GM18517 (cell line): ENCODE results near the gene NPAS3.

Experiments used
- ATAC-seq: cut with Tn5 transposase; IDR thresholded peaks from one replicate; pipeline ENCODE4 v1.9.1; 2021; ENCODE audit warnings: mild to moderate bottlenecking, moderate library complexity; ENCODE audit not compliant: unreplicated experiment

NPAS3 gene

DNA sequence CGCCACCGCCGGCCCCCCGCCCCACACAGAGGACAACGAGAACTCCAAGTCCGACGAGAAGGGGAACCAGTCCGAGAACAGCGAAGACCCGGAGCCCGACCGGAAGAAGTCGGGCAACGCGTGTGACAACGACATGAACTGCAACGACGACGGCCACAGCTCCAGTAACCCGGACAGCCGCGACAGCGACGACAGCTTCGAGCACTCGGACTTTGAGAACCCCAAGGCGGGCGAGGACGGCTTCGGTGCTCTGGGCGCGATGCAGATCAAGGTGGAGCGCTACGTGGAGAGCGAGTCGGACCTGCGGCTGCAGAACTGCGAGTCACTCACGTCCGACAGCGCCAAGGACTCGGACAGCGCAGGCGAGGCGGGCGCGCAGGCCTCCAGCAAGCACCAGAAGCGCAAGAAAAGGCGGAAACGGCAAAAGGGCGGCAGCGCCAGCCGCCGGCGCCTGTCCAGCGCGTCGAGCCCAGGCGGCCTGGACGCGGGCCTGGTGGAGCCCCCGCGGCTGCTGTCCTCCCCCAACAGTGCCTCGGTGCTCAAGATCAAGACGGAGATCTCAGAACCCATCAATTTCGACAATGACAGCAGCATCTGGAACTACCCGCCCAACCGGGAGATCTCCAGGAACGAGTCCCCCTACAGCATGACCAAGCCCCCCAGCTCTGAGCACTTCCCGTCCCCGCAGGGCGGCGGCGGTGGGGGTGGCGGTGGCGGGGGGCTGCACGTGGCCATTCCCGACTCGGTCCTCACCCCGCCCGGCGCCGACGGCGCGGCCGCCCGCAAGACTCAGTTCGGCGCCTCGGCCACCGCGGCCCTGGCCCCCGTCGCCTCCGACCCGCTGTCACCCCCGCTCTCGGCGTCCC lies 861.3 kb downstream of the NPAS3 start:
- ATAC-seq: no peak

DNA sequence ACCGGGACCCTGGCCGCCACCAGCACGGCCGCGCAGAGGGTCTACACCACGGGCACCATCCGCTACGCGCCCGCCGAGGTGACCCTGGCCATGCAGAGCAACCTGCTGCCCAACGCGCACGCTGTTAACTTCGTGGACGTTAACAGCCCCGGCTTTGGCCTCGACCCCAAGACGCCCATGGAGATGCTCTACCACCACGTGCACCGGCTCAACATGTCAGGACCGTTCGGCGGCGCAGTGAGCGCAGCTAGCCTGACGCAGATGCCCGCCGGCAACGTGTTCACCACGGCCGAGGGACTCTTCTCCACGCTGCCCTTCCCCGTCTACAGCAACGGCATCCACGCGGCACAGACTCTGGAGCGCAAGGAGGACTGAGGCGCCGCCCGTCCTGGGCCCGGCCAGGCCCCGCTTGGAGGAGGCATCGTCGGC lies 862.1 kb downstream of the NPAS3 start:
- no peak for ATAC-seq

DNA sequence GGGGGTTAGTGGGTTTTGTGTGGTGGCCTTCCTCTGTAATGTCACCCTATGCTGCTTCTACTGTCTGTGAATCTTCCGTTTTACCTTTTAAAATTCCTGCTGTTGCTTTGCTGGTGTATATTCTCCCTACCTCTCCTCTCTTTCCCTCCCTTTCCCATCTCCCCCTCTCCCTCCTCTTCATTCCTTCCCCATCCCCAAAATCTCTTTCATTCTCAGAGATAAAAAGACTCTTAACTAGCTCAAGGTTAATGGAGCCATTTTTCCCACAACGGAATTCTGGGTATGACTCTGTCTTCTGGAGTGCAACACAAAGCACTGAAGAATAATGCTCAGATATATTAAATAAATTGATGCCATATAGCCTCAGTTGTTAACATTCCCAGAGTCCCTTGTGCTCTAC lies 864.1 kb downstream of the NPAS3 start:
- ATAC-seq: no peak

DNA sequence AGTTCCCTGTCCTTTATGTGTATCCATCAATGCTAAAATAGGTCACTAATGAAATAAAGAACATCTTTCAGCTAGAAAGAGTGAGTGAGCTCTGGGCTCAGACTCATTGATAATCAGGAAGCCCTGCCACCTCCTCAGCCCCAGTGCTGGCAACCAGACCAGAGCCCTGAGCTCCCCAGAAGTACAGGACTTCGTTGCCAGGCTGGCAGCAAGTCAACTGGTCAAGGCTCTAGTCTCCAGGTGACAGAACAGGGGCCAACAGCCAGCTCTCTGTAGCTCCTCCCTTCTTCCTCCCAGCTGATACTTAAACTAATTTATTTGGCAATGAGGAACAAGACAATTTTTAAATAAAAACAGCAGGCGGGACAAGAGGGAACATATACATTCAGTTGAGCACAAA lies 866.9 kb downstream of the NPAS3 start:
- ATAC-seq: no peak

DNA sequence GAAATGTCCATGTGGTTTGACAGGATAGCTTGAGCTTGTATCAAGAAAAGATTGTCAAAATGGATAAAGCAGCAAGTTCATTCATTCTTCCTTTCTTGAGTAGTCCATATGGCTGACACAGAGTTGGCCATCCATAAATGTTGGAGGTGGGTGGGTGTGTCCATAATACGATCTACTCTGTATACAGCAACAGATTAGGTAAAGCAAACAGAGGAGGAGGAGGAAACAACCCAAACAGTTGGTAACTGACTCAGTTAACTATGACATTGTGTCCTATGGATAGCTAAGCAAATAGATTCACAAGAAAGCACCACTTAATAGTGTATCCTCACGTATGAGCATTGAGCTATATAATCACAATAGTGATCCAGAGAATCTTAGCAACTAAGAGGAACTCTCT lies 868.2 kb downstream of the NPAS3 start:
- ATAC-seq: no peak

DNA sequence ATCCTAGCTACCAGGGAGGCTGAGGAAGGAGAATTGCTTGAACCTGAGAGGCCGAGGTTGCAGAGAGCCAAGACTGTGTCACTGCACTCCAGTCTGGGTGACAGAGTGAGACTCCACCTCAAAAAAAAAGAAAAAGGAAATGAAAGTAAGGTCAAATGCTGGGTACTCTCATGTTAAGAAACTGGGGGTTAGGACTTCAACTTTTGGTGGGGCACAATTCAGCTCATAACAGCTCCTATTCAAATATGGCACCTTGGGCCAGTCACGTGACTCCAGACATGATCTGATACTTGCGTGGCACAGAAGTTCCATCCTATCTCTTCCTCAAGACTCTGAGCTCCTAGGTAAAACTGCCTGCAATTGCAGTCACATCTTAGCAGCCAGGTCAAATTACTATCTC lies 869.5 kb downstream of the NPAS3 start:
- ATAC-seq: no peak

DNA sequence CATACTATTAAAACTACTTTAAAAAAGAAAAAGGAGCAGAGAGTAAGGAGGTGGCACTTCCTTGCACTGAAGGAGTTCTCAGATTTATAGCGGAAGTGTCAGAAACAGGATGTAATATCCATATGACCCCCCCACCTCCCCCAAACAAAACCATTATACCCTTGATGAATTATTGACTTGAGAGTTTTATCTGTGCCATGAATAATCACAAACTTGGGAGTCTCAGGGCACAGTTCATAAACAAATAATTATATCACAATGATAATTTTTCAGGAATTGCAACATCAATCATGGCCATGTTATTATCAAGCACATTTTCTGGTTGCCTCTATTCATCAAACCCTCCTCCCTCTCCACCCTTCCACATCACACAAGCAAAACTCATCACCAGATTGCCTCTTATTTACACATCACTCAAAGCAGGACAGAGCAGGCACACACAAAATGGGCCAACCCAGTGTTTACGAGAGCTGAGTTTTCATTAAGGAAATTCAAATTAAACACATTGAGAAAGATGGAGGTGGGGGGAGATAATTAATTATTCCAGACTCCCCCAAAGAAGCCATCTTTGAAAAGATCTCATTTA lies 870.8 kb downstream of the NPAS3 start:
- ATAC-seq: no peak

DNA sequence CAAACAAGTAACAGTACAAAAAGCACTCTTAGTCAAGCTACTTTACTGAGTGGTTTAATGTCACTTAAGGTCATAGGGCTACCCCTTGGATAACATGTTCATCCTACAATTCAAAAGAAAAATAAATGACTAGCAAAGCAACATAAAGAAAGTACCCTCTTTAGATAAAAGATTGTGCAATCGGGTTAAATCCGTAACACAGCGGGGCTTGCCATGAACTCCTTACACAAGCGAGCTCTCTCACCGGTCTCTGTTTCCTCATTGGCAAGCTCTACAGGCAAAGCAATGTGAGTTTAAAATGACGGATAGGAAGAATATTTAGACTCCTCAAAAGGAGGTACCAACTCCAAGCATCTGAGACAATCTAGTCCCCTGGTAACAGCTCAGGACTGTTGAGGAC lies 871.6 kb downstream of the NPAS3 start:
- no peak for ATAC-seq

DNA sequence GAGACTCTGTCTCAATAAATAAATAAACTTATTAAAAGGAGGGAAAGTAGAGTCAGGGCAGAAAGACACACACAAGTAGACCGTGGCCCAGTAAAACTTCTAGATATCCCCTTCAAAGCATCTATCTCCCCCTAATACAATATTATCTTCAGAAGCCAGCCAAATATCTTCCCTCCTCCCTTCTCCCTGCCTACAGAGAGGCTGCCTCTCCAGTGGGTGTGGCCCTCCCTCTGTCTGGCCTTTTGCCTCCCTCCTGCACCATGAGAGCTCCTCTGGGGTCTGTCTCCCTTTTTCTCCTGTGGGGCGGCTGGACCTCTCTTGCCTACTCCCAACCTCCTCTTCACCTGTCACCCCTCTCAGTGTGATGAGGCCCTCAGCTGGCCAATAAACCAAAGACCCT lies 873.0 kb downstream of the NPAS3 start:
- no peak for ATAC-seq

DNA sequence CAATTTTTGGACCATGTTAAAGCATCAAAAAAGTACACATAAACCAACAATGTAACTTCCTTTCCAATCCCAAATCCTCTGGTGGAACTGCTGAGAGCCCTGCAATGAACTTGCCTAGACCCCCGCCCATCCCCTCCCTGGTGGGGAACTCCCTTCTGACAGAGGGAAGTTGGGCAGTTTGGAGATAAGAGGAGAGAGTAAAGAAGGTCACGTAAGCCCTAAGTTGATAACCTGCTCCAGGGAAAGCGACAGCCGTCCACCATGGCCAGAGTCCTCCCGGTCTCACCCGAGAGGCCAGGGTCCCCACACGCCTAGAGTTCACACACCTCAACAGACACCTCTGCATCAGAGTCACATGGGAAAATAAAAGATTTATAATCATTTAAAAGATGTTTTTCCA lies 873.5 kb downstream of the NPAS3 start:
- ATAC-seq: no peak

DNA sequence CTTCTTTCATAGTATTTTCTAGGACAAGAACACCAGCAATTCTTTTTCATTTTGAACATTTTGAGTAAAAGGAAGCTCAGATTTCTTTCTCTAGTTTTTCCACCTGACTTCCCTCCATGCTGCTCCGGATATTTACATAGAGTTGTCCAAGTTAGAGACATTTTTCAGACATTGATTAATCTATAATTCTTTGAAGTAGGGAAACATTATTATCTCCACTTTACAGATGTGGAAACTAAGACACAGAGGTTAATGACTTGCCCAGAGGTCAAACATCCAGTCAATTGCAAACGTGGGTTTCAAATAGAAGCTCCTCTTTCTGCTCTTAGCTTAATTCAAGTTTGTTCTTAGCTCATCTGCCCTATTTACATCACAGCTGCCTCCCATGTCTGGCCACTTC lies 873.9 kb downstream of the NPAS3 start:
- ATAC-seq: no peak

DNA sequence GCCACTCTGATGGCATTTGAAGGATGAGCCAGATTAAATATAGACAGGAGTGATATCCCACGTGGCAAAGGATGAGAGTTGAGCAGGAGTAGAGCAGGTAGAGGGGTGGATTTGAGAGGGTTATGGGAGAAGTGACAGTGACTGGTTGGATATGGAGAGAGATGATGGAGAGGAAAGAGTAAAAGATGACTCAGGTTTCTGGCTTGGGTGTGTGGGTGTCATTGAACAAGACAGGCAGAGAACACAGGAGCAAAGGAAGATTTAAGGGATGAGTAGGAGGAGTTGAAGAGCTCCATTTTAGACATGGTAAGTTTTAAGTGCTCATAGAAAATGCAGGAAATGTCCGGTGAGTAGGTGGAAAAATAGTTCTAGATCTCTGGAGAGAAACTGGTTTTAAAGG lies 875.3 kb downstream of the NPAS3 start:
- no peak for ATAC-seq

DNA sequence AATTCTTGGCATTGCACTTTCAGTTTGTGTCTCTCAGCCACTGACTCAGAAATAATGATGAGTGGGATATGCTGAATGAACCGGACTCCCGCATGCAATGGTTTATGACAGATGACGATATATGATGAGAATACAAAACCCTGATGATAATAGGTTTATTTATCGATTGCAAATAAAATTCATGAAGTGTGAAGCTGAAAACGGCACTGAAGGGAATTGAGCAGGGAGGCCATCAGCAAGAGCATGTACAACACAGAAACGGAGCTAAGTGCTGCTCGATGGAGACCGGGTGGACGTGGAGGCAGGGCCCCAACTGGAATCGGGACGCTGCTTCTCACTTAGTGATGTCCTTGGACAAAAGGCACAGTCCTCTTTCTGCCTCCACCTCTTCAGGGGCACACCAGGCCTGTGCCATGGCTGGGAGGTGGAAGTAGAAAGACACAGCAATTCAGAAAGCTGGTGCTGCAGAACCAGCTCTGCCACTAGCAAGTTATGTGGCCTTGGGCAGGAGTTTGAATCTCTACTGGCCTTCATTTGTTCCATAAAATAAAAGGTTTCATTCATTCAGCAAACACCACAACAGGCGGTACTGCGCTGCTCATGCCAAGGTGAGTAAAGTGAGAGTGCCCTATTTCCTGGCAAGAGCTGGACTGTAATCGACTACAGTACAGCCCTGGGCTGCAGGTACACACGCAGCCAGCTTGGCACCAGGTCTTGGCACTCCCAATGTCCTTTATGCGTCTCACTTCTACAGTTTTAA lies 895.2 kb downstream of the NPAS3 start:
- no peak for ATAC-seq

DNA sequence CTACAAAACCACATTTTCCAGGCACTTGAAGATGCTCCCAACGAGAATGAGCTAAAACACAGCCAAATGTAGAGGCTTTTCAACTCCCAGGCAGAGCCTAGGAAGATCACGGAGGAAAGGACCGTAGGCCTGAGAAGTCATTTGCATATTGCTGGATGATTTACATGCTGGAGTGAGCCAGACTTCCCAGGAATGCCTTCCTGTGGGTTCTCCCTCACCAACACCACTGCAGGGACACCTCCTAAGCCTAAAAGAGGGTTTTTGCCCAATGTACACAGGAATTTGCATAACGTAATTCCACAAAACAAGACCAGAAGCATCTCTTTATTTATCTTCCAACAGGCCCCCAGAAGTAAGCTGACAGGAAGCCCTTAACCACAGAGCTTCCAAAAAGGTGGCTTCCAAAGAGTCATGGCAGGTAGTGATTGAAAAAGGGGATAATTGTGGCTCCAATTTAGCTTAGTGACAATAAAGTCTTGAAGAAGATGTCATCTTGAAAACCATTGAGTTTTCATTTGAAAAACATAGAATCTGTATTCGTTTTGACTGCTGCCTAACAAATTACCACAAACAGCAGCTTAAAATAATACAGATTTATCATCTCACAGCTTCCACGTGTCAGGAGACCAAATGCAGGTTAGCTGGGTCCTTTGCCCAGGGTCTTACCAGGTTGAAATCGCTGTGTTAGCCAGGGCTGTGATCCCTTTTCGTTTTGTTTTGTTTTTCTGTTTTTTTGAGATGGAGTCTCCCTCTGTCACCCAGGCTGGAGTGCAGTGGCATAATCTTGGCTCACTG lies 896.0 kb downstream of the NPAS3 start:
- ATAC-seq: no peak

DNA sequence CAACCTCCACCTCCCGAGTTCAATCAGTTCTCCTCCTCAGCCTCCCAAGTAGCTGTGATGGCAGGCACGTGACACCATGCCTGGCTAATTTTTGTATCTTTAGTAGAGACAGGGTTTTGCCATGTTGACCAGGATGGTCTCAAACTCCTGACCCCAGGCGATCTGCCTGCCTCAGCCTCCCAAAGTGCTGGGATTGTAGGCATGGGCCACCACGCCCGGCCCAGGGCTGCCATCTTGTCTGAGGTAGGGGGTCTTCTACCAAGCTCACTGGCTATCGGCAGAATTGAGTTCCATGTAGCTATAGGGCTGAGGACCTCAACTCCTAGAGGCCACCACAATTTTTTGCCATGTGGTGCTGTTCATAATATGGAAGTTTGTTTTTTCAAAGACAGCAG lies 896.6 kb downstream of the NPAS3 start:
- no peak for ATAC-seq

DNA sequence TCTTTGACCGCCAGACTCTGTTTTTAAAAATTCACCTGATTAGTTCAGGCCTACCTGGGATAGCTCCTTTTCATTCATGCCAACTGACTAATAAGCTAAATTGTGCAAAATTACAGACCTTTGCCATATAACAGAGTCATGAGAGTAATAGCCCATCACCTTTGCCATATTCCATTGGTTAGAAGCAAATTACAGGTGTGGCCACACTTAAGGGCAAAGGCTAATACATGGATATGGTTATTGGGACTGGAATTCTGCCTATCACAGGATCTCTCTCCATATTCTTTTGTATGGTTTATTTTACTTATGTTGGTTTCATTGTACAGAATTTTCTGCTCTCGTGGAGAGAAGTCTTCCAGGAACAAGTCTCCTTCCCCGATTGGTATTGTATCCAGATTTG lies 897.0 kb downstream of the NPAS3 start:
- no peak for ATAC-seq

DNA sequence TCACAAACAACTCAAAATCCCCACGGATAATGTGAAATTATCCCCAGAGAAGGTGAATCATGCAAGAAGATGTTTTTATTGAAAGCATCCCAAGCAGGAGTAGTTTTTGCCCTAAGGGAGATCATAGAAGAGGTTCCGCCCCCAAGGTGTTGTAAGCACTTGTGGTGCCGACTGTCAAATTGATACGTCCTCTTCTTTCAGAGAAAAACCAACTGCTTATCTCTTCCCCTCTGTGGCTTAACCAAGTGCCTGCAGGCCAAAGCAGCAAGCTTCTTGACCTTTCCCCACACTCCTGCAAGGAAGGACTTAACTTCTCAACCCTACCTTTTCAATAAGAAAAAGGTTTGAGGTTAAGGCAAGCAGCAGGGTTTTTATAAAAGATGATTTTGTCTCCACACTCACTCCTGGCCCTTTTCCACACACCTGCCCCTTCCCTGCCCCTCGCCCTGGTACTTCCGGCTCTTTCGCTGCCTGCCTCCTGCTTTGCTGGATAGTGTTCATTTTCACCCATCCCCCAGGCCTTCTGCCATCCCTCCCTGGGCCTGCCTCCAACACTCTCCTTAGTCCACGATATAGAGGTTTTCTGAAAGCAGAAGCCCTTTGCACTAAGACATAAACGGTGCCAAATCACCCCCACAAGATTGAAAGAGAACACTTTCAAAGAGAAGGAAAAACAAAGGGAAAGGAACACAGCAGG lies 897.7 kb downstream of the NPAS3 start:
- no peak for ATAC-seq

DNA sequence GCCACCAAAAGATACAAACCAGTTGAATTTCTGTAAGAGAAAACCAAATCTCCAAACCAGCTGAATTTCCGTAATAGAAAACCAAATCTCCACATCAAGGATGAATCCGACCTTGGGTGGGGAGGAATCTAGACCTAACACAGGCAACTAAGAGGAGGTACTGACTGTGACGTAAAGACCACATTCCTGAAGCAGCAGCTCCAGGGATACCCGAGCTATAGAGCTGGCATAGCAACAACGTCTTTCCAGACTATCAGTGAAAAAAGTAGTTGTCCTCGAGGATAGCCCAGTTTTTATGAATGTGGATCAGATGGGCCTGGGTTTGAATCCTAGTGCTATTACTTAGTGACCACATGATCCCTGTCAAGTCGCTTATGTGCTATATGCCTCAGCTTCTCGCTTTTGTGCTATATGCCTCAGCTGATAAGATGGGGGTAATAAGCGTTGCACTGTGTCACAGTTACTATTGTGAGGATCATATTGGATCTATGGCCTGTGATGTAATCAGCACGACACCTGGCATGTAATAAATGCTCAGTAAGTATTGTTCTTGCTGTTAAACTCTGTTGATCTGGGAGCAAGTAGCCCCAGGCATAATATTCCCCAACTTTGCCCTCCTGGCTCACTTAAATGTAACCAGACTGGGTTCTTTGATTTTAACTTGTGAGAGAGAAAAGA lies 898.4 kb downstream of the NPAS3 start:
- no peak for ATAC-seq

DNA sequence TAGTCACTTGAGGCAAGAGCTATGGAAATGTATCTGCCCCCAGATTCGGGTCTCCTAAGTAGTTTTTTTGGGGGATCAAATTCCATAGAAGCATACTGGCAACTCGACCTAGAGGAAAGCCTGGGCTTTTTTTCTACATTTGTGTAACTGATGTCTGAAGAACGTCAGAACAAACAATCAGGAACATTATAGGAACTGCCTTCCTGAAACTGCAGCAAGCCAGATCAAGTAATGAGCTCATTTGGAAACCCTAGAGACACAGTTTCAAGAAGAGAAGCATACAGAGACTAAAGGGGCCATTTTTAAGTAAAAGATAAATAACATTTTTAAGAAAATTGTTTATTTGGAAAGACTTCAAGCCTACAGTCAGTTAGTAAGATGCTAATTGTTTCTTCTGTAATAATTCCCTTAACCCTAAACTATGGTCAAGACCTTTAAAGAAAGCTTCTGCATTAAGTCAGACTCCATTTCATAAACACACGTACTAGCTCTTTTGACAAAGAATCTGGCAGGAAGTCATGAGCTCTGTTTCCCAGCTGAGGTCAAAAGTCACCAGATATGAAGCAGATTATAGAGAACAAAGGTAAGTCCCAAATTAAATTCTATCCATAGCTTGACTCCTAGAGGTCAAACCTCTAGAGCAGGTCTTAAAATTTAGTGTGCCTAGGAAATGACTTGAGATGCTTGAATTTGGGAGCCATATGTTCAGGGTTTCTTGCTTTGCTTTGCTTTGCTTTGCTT lies 899.4 kb downstream of the NPAS3 start:
- no peak for ATAC-seq
